ENCODE results near the gene DNPEP.
"Not testable (repeated sequence)": the region's sequence is repeated elsewhere in the genome, so short reads cannot be mapped to it uniquely, and the experiment has no call there.

Gene DNPEP

GRCh38 chr2:219399716-219400478, 12.2 kb upstream of the DNPEP start:
- DNase-seq (ENCODE audit: low read depth) = no peak

- no peak for DNase-seq (ENCODE audit: low read depth)
Observed at GRCh38 chr2:219398721-219399363, 11.1 kb upstream of the DNPEP start.

- DNase-seq (ENCODE audit: low read depth) = no peak
Observed at GRCh38 chr2:219396863-219397457, 9.2 kb upstream of the DNPEP start.

- no peak for DNase-seq (ENCODE audit: low read depth)
Observed at GRCh38 chr2:219395609-219396008, 7.9 kb upstream of the DNPEP start.

- not testable (repeated sequence) for DNase-seq (ENCODE audit: low read depth)
Observed at GRCh38 chr2:219395056-219395455, 7.3 kb upstream of the DNPEP start.

GRCh38 chr2:219392754-219393153, 5.0 kb upstream of the DNPEP start:
- no peak for DNase-seq (ENCODE audit: low read depth)

- DNase-seq (ENCODE audit: low read depth) = no peak
Observed at GRCh38 chr2:219388907-219389156, 1.1 kb upstream of the DNPEP start.

GRCh38 chr2:219388121-219388906, 602 bp upstream of the DNPEP start:
- peak; percentile 98 for DNase-seq (ENCODE audit: low read depth)

- DNase-seq (ENCODE audit: low read depth) = no peak
Observed at GRCh38 chr2:219386532-219387280, 1.0 kb downstream of the DNPEP start.

GRCh38 chr2:219385958-219386520, 1.7 kb downstream of the DNPEP start:
- no peak for DNase-seq (ENCODE audit: low read depth)

GRCh38 chr2:219384859-219385258, 2.9 kb downstream of the DNPEP start:
- DNase-seq (ENCODE audit: low read depth) = no peak

GRCh38 chr2:219384083-219384713, 3.5 kb downstream of the DNPEP start:
- DNase-seq (ENCODE audit: low read depth) = no peak

GRCh38 chr2:219381448-219381847, 6.3 kb downstream of the DNPEP start:
- DNase-seq (ENCODE audit: low read depth) = no peak

- no peak for DNase-seq (ENCODE audit: low read depth)
Observed at GRCh38 chr2:219380926-219381325, 6.8 kb downstream of the DNPEP start.

GRCh38 chr2:219378163-219378851, 9.4 kb downstream of the DNPEP start:
- no peak for DNase-seq (ENCODE audit: low read depth)

- no peak for DNase-seq (ENCODE audit: low read depth)
Observed at GRCh38 chr2:219369447-219369861, 18.3 kb downstream of the DNPEP start.

GRCh38 chr2:219368690-219369191, 19.0 kb downstream of the DNPEP start:
- DNase-seq (ENCODE audit: low read depth) = no peak

- no peak for DNase-seq (ENCODE audit: low read depth)
Observed at GRCh38 chr2:219362524-219363164, 25.1 kb downstream of the DNPEP start.

GRCh38 chr2:219362072-219362471, 25.6 kb downstream of the DNPEP start:
- no peak for DNase-seq (ENCODE audit: low read depth)

Measured in T-helper 22 cell (primary cell).